CD4-positive, CD25-positive, alpha-beta regulatory T cell (primary cell): Measurements from ENCODE around the gene MBOAT7. TPM values are rescaled to one million over a fixed set of nuclear protein-coding genes. Genes with fewer than 3 reads are reported as not detected.

ENCODE experiments used
- ATAC-seq, 2 donors: fragments of 150-1000 bp; cut with Tn5 transposase; one replicate each; pipeline ENCODE4 v1.10.0; 2021; ENCODE audit warnings: low read depth in 2 of 2, moderate number of reproducible peaks in 2 of 2, moderate library complexity in 1 of 2
- DNase-seq, 3 donors: peaks; one replicate each; pipeline versions ENCODE4 v3.0.0 to v3.0.0-alpha.2; 2012 to 2022; ENCODE audit warnings: mixed read lengths in 1 of 3
- H3K27ac ChIP-seq: one replicate; pipeline ENCODE4 v1.7.0; 2013; ENCODE audit warnings: mild to moderate bottlenecking, low read length; ENCODE audit not compliant: insufficient read depth, poor library complexity, severe bottlenecking
- H3K27me3 ChIP-seq: one replicate; pipeline ENCODE4 v1.7.0; 2013; ENCODE audit warnings: low read length; ENCODE audit not compliant: control insufficient read depth, insufficient read depth
- H3K36me3 ChIP-seq: one replicate; pipeline ENCODE4 v1.7.0; 2013; ENCODE audit warnings: mild to moderate bottlenecking, low read length, moderate library complexity; ENCODE audit not compliant: control insufficient read depth, insufficient read depth
- H3K4me1 ChIP-seq: 2 replicates; pipeline ENCODE4 v1.7.0; 2013; ENCODE audit warnings: mild to moderate bottlenecking, low read length; ENCODE audit not compliant: insufficient read depth, control insufficient read depth, poor library complexity, severe bottlenecking
- H3K4me3 ChIP-seq: one replicate; pipeline ENCODE4 v1.7.0; 2013; ENCODE audit warnings: low read depth, mild to moderate bottlenecking, low read length, moderate library complexity
- H3K9me3 ChIP-seq, 2 experiments: 1 replicate in 1 of 2; 2 replicates in 1 of 2; pipeline ENCODE4 v1.7.0; 2013; ENCODE audit warnings: low read length in 2 of 2, mild to moderate bottlenecking in 1 of 2, moderate library complexity in 1 of 2; ENCODE audit not compliant: control insufficient read depth in 2 of 2
- H3K27ac Mint-ChIP-seq, 3 donors: one replicate each; pipeline ENCODE4 v1.8.0; 2020 to 2022; ENCODE audit warnings: mild to moderate bottlenecking in 3 of 3, mixed read lengths in 3 of 3, moderate library complexity in 2 of 3
- H3K27me3 Mint-ChIP-seq: one replicate; pipeline ENCODE4 v1.8.0; 2022; ENCODE audit warnings: mild to moderate bottlenecking, mixed read lengths
- H3K36me3 Mint-ChIP-seq: one replicate; pipeline ENCODE4 v1.8.0; 2020; ENCODE audit warnings: mixed read lengths
- H3K4me1 Mint-ChIP-seq, 4 donors: one replicate each; pipeline ENCODE4 v1.8.0; 2020 to 2022; ENCODE audit warnings: mixed read lengths in 4 of 4, mild to moderate bottlenecking in 1 of 4
- H3K4me3 Mint-ChIP-seq, 4 donors: one replicate each; pipeline ENCODE4 v1.8.0; 2020 to 2022; ENCODE audit warnings: mild to moderate bottlenecking in 4 of 4, mixed read lengths in 4 of 4, moderate library complexity in 3 of 4
- H3K9me3 Mint-ChIP-seq, 7 donors: one replicate each; pipeline ENCODE4 v1.8.0; 2020 to 2022; ENCODE audit warnings: mixed read lengths in 7 of 7, mild to moderate bottlenecking in 3 of 7, moderate library complexity in 2 of 7
- polyA plus RNA-seq, 4 donors: library from polyadenylated mRNA; unstranded; fragments of 300-500 nt; fragmentation: Illumina TruSeq; gene quantifications; one replicate each; pipeline ENCODE4 v1.2.3, GENCODE V29; 2021
- total RNA-seq: library from RNA; stranded (reverse); gene quantifications from one replicate; pipeline ENCODE4 v1.2.3, GENCODE V29; 2022

The MBOAT7 gene
- total and polyA plus RNA-seq, 5 donors from 2014 or later = 10.8 to 25.8 (median 15.8) TPM

DNA sequence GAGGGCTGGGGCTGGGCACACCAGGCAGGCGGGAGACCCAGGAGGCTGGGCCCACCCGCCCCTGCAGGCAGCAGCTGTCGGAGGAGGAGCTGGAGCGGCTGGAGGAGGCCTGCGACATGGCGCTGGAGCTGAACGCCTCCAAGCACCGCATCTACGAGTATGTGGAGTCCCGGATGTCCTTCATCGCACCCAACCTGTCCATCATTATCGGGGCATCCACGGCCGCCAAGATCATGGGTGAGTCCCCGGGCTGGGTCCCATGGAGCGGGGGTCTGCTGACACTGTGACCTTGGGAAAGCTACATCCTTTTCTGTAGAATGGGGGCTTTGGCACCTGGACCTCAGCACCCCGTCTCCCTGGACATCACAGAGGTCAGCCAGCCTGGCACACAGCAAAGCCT is 65.7 kb downstream of the MBOAT7 start:
- Histone ChIP-seq H3K4me3 (no peak overlapping the region), H3K36me3 (peaks cover 71% of the 10 kb centered on the region), H3K4me1 (no peaks in the 10 kb centered on the region), H3K9me3 (no peaks in the 10 kb centered on the region), H3K27me3 (no peaks in the 10 kb centered on the region), H3K27ac (no peak overlapping the region)
- ATAC-seq (no peak), DNase-seq (no peak)
- H3K4me3 Mint-ChIP-seq = no peak overlapping the region
- peaks cover 20% of the 10 kb centered on the region for H3K36me3 Mint-ChIP-seq
- no peaks in the 10 kb centered on the region for H3K27me3 Mint-ChIP-seq
- no peak overlapping the region for H3K27ac Mint-ChIP-seq
- H3K4me1 Mint-ChIP-seq = peaks cover 0 to 2% (median 0%) of the 10 kb centered on the region in 4 donors
- no peaks in the 10 kb centered on the region for H3K9me3 Mint-ChIP-seq

Other genes starting within 250 kb of the MBOAT7 start
- not detected for gene CACNG8, start 226.6 kb downstream of the MBOAT7 start, total RNA-seq
- not detected for gene CACNG8, start 226.6 kb downstream of the MBOAT7 start, polyA plus RNA-seq
- gene CACNG6, start 197.9 kb downstream of the MBOAT7 start, total RNA-seq = not detected
- not detected for gene CACNG6, start 197.9 kb downstream of the MBOAT7 start, polyA plus RNA-seq
- not detected for gene VSTM1, start 125.7 kb downstream of the MBOAT7 start, total RNA-seq
- gene VSTM1, start 125.7 kb downstream of the MBOAT7 start, polyA plus RNA-seq = not detected
- not detected for gene TARM1, start 108.2 kb downstream of the MBOAT7 start, total RNA-seq
- not detected for gene TARM1, start 108.2 kb downstream of the MBOAT7 start, polyA plus RNA-seq
- not detected for gene OSCAR, start 88.8 kb downstream of the MBOAT7 start, total RNA-seq
- gene OSCAR, start 88.8 kb downstream of the MBOAT7 start, polyA plus RNA-seq = under 1 TPM in 3 of 4 donors, not detected in 1; 0.12 to 0.28 (median 0.13) TPM
- 65.7 TPM for gene NDUFA3, start 86.7 kb downstream of the MBOAT7 start, total RNA-seq
- 100 to 1,000 TPM; 404 to 577 (median 444) TPM for gene NDUFA3, start 86.7 kb downstream of the MBOAT7 start, polyA plus RNA-seq
- 15.0 TPM for gene TFPT, start 73.9 kb downstream of the MBOAT7 start, total RNA-seq
- 10 to 100 TPM; 18.8 to 26.8 (median 23.9) TPM for gene TFPT, start 73.9 kb downstream of the MBOAT7 start, polyA plus RNA-seq
- 57.8 TPM for gene PRPF31, start 73.8 kb downstream of the MBOAT7 start, total RNA-seq
- 10 to 100 TPM; 61.2 to 74.8 (median 69.6) TPM for gene PRPF31, start 73.8 kb downstream of the MBOAT7 start, polyA plus RNA-seq
- 56.9 TPM for gene CNOT3, start 51.8 kb downstream of the MBOAT7 start, total RNA-seq
- 1 to 10 TPM; 3.9 to 6.6 (median 5.9) TPM for gene CNOT3, start 51.8 kb downstream of the MBOAT7 start, polyA plus RNA-seq
- gene LENG1, start 29.9 kb downstream of the MBOAT7 start, total RNA-seq = 9.3 TPM
- 10 to 100 TPM; 12.2 to 17.5 (median 13.8) TPM for gene LENG1, start 29.9 kb downstream of the MBOAT7 start, polyA plus RNA-seq
- 1.1 TPM for gene TMC4, start 16.4 kb downstream of the MBOAT7 start, total RNA-seq
- under 1 TPM in 3 of 4 donors, not detected in 1; 0.42 to 0.60 (median 0.49) TPM for gene TMC4, start 16.4 kb downstream of the MBOAT7 start, polyA plus RNA-seq
- gene TSEN34, start 1.7 kb upstream of the MBOAT7 start, total RNA-seq = 10.1 TPM
- gene TSEN34, start 1.7 kb upstream of the MBOAT7 start, polyA plus RNA-seq = 10 to 100 TPM; 36.6 to 55.5 (median 49.7) TPM
- 1,161 TPM for gene RPS9, start 11.3 kb upstream of the MBOAT7 start, total RNA-seq
- 1,000 to 10,000 TPM in 2 of 4 donors, 100 to 1,000 TPM in 2; 756 to 1,075 (median 892) TPM for gene RPS9, start 11.3 kb upstream of the MBOAT7 start, polyA plus RNA-seq
- gene LILRB3, start 33.4 kb upstream of the MBOAT7 start, total RNA-seq = 4.1 TPM
- under 1 TPM in 3 of 4 donors, not detected in 1; 0.07 to 0.65 (median 0.17) TPM for gene LILRB3, start 33.4 kb upstream of the MBOAT7 start, polyA plus RNA-seq
- not detected for gene LILRA6, start 53.2 kb upstream of the MBOAT7 start, total RNA-seq
- gene LILRA6, start 53.2 kb upstream of the MBOAT7 start, polyA plus RNA-seq = under 1 TPM in 2 of 4 donors, not detected in 2; 0.11 to 0.13 TPM
- not detected for gene LILRB5, start 67.7 kb upstream of the MBOAT7 start, total RNA-seq
- gene LILRB5, start 67.7 kb upstream of the MBOAT7 start, polyA plus RNA-seq = not detected
- gene LILRB2, start 91.5 kb upstream of the MBOAT7 start, total RNA-seq = not detected
- gene LILRB2, start 91.5 kb upstream of the MBOAT7 start, polyA plus RNA-seq = under 1 TPM in 1 of 4 donors, not detected in 3; 0.24 TPM
- gene LILRA5, start 123.6 kb upstream of the MBOAT7 start, total RNA-seq = not detected
- gene LILRA5, start 123.6 kb upstream of the MBOAT7 start, polyA plus RNA-seq = under 1 TPM in 1 of 4 donors, not detected in 3; 0.67 TPM
- gene LILRA4, start 149.6 kb upstream of the MBOAT7 start, total RNA-seq = not detected
- not detected for gene LILRA4, start 149.6 kb upstream of the MBOAT7 start, polyA plus RNA-seq
- 33.2 TPM for gene LAIR1, start 175.4 kb upstream of the MBOAT7 start, total RNA-seq
- 10 to 100 TPM; 39.3 to 61.8 (median 45.3) TPM for gene LAIR1, start 175.4 kb upstream of the MBOAT7 start, polyA plus RNA-seq
- not detected for gene TTYH1, start 225.9 kb upstream of the MBOAT7 start, total RNA-seq
- gene TTYH1, start 225.9 kb upstream of the MBOAT7 start, polyA plus RNA-seq = under 1 TPM in 3 of 4 donors, not detected in 1; 0.17 to 1.00 (median 0.31) TPM